ENCODE results near the gene UROD. TPM values are rescaled to one million over a fixed set of nuclear protein-coding genes. Genes with fewer than 3 reads are reported as not detected.

Gene UROD
- total RNA-seq, result 10 to 100 TPM; 38.6 to 76.3 (median 63.3) TPM

- WGBS, 2 donors, result 0 to 1% methylated on average over 17 to 21 of the region's 21 CpGs
- Histone ChIP-seq H3K4me3 (peak within 1 kb of the TSS; percentile 88 to 100 (median 98)), H3K27me3 (no peaks in the 10 kb centered on the region), H3K9me3 (no peaks in the 10 kb centered on the region), H3K27ac (peak within 1 kb of the TSS; percentile 76 to 87 (median 80)), H3K4me1 (peaks cover 29 to 54% (median 29%) of the 10 kb centered on the region in 4 donors), H3K36me3 (peaks cover 18 to 43% (median 23%) of the 10 kb centered on the region in 4 donors)
- no peak for TF ChIP-seq EP300 (IDR thresholded peaks at IDR 0.05)
- TF ChIP-seq POLR2AphosphoS5 (IDR thresholded peaks at IDR 0.05), result peak; percentile 37 to 86
- peak in 3 of 4 donors; percentile 33 to 67 (median 54) for TF ChIP-seq POLR2A (IDR thresholded peaks at IDR 0.05)
- TF ChIP-seq, protein P1, sequence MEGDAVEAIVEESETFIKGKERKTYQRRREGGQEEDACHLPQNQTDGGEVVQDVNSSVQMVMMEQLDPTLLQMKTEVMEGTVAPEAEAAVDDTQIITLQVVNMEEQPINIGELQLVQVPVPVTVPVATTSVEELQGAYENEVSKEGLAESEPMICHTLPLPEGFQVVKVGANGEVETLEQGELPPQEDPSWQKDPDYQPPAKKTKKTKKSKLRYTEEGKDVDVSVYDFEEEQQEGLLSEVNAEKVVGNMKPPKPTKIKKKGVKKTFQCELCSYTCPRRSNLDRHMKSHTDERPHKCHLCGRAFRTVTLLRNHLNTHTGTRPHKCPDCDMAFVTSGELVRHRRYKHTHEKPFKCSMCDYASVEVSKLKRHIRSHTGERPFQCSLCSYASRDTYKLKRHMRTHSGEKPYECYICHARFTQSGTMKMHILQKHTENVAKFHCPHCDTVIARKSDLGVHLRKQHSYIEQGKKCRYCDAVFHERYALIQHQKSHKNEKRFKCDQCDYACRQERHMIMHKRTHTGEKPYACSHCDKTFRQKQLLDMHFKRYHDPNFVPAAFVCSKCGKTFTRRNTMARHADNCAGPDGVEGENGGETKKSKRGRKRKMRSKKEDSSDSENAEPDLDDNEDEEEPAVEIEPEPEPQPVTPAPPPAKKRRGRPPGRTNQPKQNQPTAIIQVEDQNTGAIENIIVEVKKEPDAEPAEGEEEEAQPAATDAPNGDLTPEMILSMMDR (IDR thresholded peaks at IDR 0.05), result peak in 1 of 6 experiments; percentile 21
- peak; percentile 95 to 97 for ATAC-seq (ENCODE audit: low FRiP score in 2 of 2)
- peak; percentile 71 to 94 for DNase-seq
These were observed at the start of gene UROD for GRCh38 chr1:45011837-45012638. TSS of gene UROD (plus strand) at chr1:45012254. CDS start at chr1:45012266, 12 bp downstream.

GRCh38 chr1:44962729-44963128 is 49.3 kb upstream of the UROD start:
- Histone ChIP-seq H3K4me1 (no peaks in the 10 kb centered on the region), H3K27me3 (no peaks in the 10 kb centered on the region), H3K4me3 (no peak overlapping the region), H3K36me3 (peaks cover 0 to 4% (median 0%) of the 10 kb centered on the region in 4 donors), H3K27ac (no peak overlapping the region), H3K9me3 (no peaks in the 10 kb centered on the region)
- WGBS, 2 donors, result 88 to 95% methylated on average over 3 of the region's 3 CpGs
- ATAC-seq (ENCODE audit: low FRiP score in 2 of 2) (no peak), DNase-seq (no peak)
- TF ChIP-seq, protein P1 (IDR thresholded peaks at IDR 0.05), result no peak
- TF ChIP-seq POLR2A (IDR thresholded peaks at IDR 0.05) (no peak), POLR2AphosphoS5 (IDR thresholded peaks at IDR 0.05) (no peak), EP300 (IDR thresholded peaks at IDR 0.05) (no peak)

- 72 to 85% methylated on average over 1 of the region's 1 CpG for WGBS, 2 donors
These were observed 47.7 kb upstream of the UROD start for GRCh38 chr1:44964396-44964795.

DNA sequence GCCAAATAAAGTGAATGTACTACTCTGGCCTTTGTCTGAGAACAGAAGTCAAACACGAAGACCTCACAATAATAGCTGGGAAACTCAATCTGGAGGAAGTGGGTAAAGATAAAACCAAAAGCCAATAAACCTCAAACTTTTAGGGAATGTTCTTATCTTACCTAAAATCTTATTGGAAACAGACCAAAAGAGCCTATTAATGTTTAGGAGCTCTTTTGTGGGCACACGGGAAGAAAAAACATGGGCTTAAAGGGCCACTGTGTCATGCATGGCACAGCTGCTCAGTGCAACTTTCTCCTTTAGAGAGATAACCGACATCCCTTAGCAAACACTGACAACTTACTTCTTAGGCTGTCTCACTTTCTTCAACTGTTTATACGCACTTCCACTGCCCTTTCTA is 41.7 kb upstream of the UROD start:
- no peak for ATAC-seq (ENCODE audit: low FRiP score in 2 of 2)
- Histone ChIP-seq H3K36me3 (peaks cover 0 to 18% (median 4%) of the 10 kb centered on the region in 4 donors), H3K9me3 (no peaks in the 10 kb centered on the region), H3K4me1 (peaks cover 0 to 9% (median 6%) of the 10 kb centered on the region in 4 donors), H3K27ac (no peak overlapping the region), H3K4me3 (no peak overlapping the region), H3K27me3 (no peaks in the 10 kb centered on the region)
- whole genome bisulfite sequencing, 2 donors, result 58 to 69% methylated on average over 4 of the region's 4 CpGs
- no peak for DNase-seq
- TF ChIP-seq, protein P1 (IDR thresholded peaks at IDR 0.05), result no peak
- no peak for TF ChIP-seq POLR2AphosphoS5 (IDR thresholded peaks at IDR 0.05)
- no peak for TF ChIP-seq EP300 (IDR thresholded peaks at IDR 0.05)
- no peak for TF ChIP-seq POLR2A (IDR thresholded peaks at IDR 0.05)

More at GRCh38 chr1:44964396-44964795, 47.7 kb upstream of the UROD start:
- Histone ChIP-seq H3K27ac (no peak overlapping the region), H3K4me3 (no peak overlapping the region), H3K27me3 (no peaks in the 10 kb centered on the region), H3K36me3 (no peaks in the 10 kb centered on the region), H3K9me3 (no peaks in the 10 kb centered on the region), H3K4me1 (no peaks in the 10 kb centered on the region)
- no peak for ATAC-seq (ENCODE audit: low FRiP score in 2 of 2)
- no peak for TF ChIP-seq POLR2A (IDR thresholded peaks at IDR 0.05)
- DNase-seq, result no peak

DNA sequence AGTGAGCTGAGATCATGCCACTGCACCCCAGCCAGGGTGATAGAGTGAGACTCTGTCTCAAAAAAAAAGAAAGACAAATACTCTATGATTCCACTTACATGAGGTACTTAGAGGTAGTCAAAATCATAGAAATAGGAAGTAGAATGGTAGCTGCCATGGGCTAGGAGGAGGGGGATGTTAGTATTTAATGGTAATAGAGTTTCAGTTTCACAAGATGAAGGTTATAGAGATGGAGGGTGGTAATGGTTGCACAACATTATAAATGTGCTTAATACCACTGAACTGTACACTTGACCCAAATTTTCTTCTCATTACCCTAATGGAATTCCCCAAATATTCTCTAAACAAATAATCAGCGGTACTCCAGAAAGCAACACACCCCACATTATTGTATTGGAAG is 38.4 kb upstream of the UROD start:
- no peaks in the 10 kb centered on the region for H3K9me3 ChIP-seq
- no peak overlapping the region for H3K27ac ChIP-seq
- peaks cover 5 to 48% (median 29%) of the 10 kb centered on the region in 4 donors for H3K36me3 ChIP-seq
- TF ChIP-seq EP300 (IDR thresholded peaks at IDR 0.05) (no peak), POLR2AphosphoS5 (IDR thresholded peaks at IDR 0.05) (no peak), POLR2A (IDR thresholded peaks at IDR 0.05) (no peak)
- TF ChIP-seq, protein P1 (IDR thresholded peaks at IDR 0.05), result no peak
- no peak overlapping the region for H3K4me3 ChIP-seq
- 54 to 63% methylated on average over 1 of the region's 1 CpG for WGBS, 2 donors
- H3K4me1 ChIP-seq, result peaks cover 0 to 9% (median 6%) of the 10 kb centered on the region in 4 donors
- ATAC-seq (ENCODE audit: low FRiP score in 2 of 2), result no peak
- H3K27me3 ChIP-seq, result no peaks in the 10 kb centered on the region
- DNase-seq, result no peak

Data from upper lobe of left lung (tissue), 6 donors.